HepG2 (cell line): Measurements from ENCODE around the gene ZNF91. TPM values are rescaled to one million over a fixed set of nuclear protein-coding genes. Genes with fewer than 3 reads are reported as not detected.

ENCODE experiments used
- ASH2L ChIP-seq: fragments of 300-600, 200-600 bp; sonication (generic); IDR thresholded peaks from 2 replicates; pipeline ENCODE4 v1.7.0; 2017; ENCODE audit warnings: low read depth, mild to moderate bottlenecking, moderate library complexity, mixed read lengths, low read length; ENCODE audit not compliant: insufficient read length
- CEBPB ChIP-seq: IDR thresholded peaks from 2 replicates; pipeline ENCODE4 v1.6.1; 2011; ENCODE audit warnings: low read depth, low read length, improper control_type of control experiment, borderline replicate concordance
- CHD2 ChIP-seq: IDR thresholded peaks from 2 replicates; pipeline ENCODE4 v1.6.1; 2011; ENCODE audit warnings: low read depth, low read length, improper control_type of control experiment
- GFI1 ChIP-seq: sonication (generic); formaldehyde crosslinking; IDR thresholded peaks from 2 replicates; pipeline ENCODE4 v1.5.0; 2020; ENCODE audit warnings: missing genetic modification reagents, mild to moderate bottlenecking, borderline replicate concordance
- HNF1A ChIP-seq, 2 experiments: sonication (generic) in 1 of 2; formaldehyde crosslinking in 1 of 2; IDR thresholded peaks; 2 replicates each; pipeline versions ENCODE4 v1.4.0 to v1.6.1; 2016 to 2020; ENCODE audit warnings: borderline replicate concordance in 1 of 2, low read depth in 1 of 2, mild to moderate bottlenecking in 1 of 2, missing genetic modification reagents in 1 of 2
- KAT8 ChIP-seq: IDR thresholded peaks from 2 replicates; pipeline ENCODE4 v1.6.1; 2016; ENCODE audit warnings: missing genetic modification reagents, missing compliant biosample characterization
- MAFG ChIP-seq: sonication (generic); formaldehyde crosslinking; IDR thresholded peaks from 2 replicates; pipeline ENCODE4 v1.5.1; 2020; ENCODE audit warnings: mild to moderate bottlenecking, missing genetic modification reagents
- SNAPC4 ChIP-seq: sonication (generic); formaldehyde crosslinking; IDR thresholded peaks from 2 replicates; pipeline ENCODE4 v1.4.0; 2020; ENCODE audit warnings: mild to moderate bottlenecking, missing genetic modification reagents
- SP2 ChIP-seq: sonication (generic); formaldehyde crosslinking; IDR thresholded peaks from 2 replicates; pipeline ENCODE4 v1.5.1; 2020; ENCODE audit warnings: mild to moderate bottlenecking, missing genetic modification reagents
- THYN1 ChIP-seq: sonication (generic); formaldehyde crosslinking; IDR thresholded peaks from 2 replicates; pipeline ENCODE4 v1.8.1; 2023; ENCODE audit warnings: low read depth, mild to moderate bottlenecking, moderate library complexity, missing genetic modification reagents, borderline replicate concordance
- ZBTB38 ChIP-seq: sonication (generic); formaldehyde crosslinking; IDR thresholded peaks from 2 replicates; pipeline ENCODE4 v1.5.1; 2020; ENCODE audit warnings: mild to moderate bottlenecking, missing genetic modification reagents
- ZNF20 ChIP-seq: sonication (generic); formaldehyde crosslinking; IDR thresholded peaks from 2 replicates; pipeline ENCODE4 v1.4.0; 2020; ENCODE audit warnings: mild to moderate bottlenecking, moderate library complexity, missing genetic modification reagents
- ZNF280B ChIP-seq: sonication (generic); formaldehyde crosslinking; IDR thresholded peaks from 2 replicates; pipeline ENCODE4 v1.5.0; 2020; ENCODE audit warnings: missing genetic modification reagents, mild to moderate bottlenecking, borderline replicate concordance
- ZNF770 ChIP-seq: sonication (generic); formaldehyde crosslinking; IDR thresholded peaks from 2 replicates; pipeline ENCODE4 v1.5.0; 2020; ENCODE audit warnings: mild to moderate bottlenecking, missing genetic modification reagents
- polyA plus RNA-seq, 8 experiments: library from polyadenylated mRNA; depleted of rRNA in 3 of 8; stranded (reverse) in 7 of 8; unstranded in 1 of 8; fragments of >200 nt; fragmentation: Illumina TruSeq in 4 of 8; extraction: Trizol in 4 of 8; gene quantifications; 2 replicates each; pipeline versions ENCODE4 v1.2.1 to v1.2.3, GENCODE V29; 2011 to 2016; ENCODE audit warnings: low read depth in 4 of 8, missing spikeins in 1 of 8, mixed read lengths in 1 of 8; ENCODE audit not compliant: insufficient read depth in 1 of 8
- total RNA-seq, 5 experiments: library from RNA; depleted of rRNA; stranded (reverse); fragments of >200 nt; fragmentation: Illumina TruSeq; extraction: Trizol; gene quantifications; 2 replicates each; pipeline ENCODE4 v1.2.3, GENCODE V29; 2016; ENCODE audit warnings: low read depth in 1 of 5

Gene ZNF91
- total and polyA plus RNA-seq, 2 of the 13 experiments (the other 11 are each of a cell fraction or from before 2014, with no cell fraction given), result 19.4 to 21.5 TPM

- peak; percentile 72; the same call in 1 of the 2 replicates for TF ChIP-seq ZBTB38
- TF ChIP-seq THYN1 (CRISPR knock-in tag), result no peak
- no peak for TF ChIP-seq MAFG (CRISPR knock-in tag)
- TF ChIP-seq SP2 (CRISPR knock-in tag), result peak; percentile 91
- peak; percentile 81 for TF ChIP-seq ASH2L
- TF ChIP-seq ZNF20 (CRISPR knock-in tag), result no peak
- no peak for TF ChIP-seq HNF1A (IDR thresholded peaks at IDR 0.05; ENCODE audit: low read depth)
- peak; percentile 46; the same call in 1 of the 2 replicates for TF ChIP-seq HNF1A (CRISPR knock-in tag; IDR thresholded peaks at IDR 0.05; ENCODE audit: borderline replicate concordance)
- no peak; the same call in 1 of the 2 replicates for TF ChIP-seq CEBPB
- TF ChIP-seq GFI1 (CRISPR knock-in tag), result no peak
- TF ChIP-seq KAT8, result peak; percentile 83
- 0 out of 2 replicates have a peak, but pooled peaks have one; percentile 9 for TF ChIP-seq ZNF770 (CRISPR knock-in tag)
- 0 out of 2 replicates have a peak, but pooled peaks have one; percentile 62 for TF ChIP-seq ZNF280B (CRISPR knock-in tag)
- no peak for TF ChIP-seq SNAPC4 (CRISPR knock-in tag)
- TF ChIP-seq CHD2, result no peak; the same call in 1 of the 2 replicates
These were observed at the start of gene ZNF91 (continued) for GRCh38 chr19:23395041-23395721.
